Left ventricle myocardium inferior (tissue), 1 donor: ENCODE measurements around the gene SEC23IP. TPM values are rescaled to one million over a fixed set of nuclear protein-coding genes. Genes with fewer than 3 reads are reported as not detected.

Experiments
- DNase-seq: peaks from one replicate; pipeline ENCODE4 v3.0.0-alpha.2; 2020
- H3K27ac ChIP-seq: fragments of 200-600 bp; replicated peaks from 2 replicates; pipeline ENCODE4 v1.8.0; 2021
- H3K27me3 ChIP-seq: fragments of 200-600 bp; 2 replicates; pipeline ENCODE4 v1.8.0; 2021; ENCODE audit warnings: low read depth
- H3K36me3 ChIP-seq: fragments of 200-600 bp; 2 replicates; pipeline ENCODE4 v1.8.0; 2021
- H3K4me1 ChIP-seq: fragments of 200-600 bp; 2 replicates; pipeline ENCODE4 v1.8.0; 2021
- H3K4me3 ChIP-seq: fragments of 200-600 bp; 2 replicates; pipeline ENCODE4 v1.8.0; 2021; ENCODE audit warnings: mild to moderate bottlenecking, moderate library complexity
- H3K9me3 ChIP-seq: fragments of 200-600 bp; replicated peaks from 2 replicates; pipeline ENCODE4 v1.8.0; 2021
- CTCF ChIP-seq: fragments of 200-600 bp; IDR thresholded peaks from 2 replicates; pipeline ENCODE4 v1.8.0; 2021; ENCODE audit warnings: antibody characterized with exemption, mild to moderate bottlenecking, borderline replicate concordance
- intact Hi-C: fragments of 100-400 bp; cut with micrococcal nuclease; formaldehyde crosslinking; loops from one replicate; pipeline ENCODE4 v1.11.0; 2022
- microRNA-seq: library from miRNA; unstranded; fragments of <30 nt; microRNA quantifications from one replicate; pipeline ENCODE4 v1.2.0, GENCODE V29; 2020
- total RNA-seq: library from RNA; stranded (reverse); fragmentation: NEBNext Ultra II Directional; extraction: Animal tissue kit (Norgen Biotek cat#: 25700); gene quantifications from one replicate; pipeline ENCODE4 v1.2.1, GENCODE V29; 2021
- donor health status: DM: no; HTN: yes; CAD: no; lungs with severe emphysema.

Gene SEC23IP
- total RNA-seq, 1 donor from 2014 or later = 27.9 TPM

DNA sequence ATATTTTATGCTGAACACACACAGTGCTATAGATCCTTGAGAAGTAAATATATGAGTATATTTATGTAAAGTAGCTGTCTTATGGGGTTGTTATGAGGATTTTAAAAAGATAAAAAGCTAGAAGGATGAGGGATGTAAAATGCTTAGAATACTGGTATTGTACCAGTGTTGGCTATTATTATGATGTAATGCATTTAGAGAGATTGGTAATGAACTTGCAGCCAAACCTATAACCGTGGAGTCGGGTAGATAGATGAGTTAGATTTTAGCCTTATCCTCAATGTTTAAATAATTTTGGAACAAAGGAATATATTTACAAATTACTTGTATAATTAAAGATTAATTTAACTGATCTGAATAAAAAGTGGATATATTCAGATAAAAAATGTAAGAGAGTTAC is 99.3 kb downstream of the SEC23IP start:
- intact Hi-C loops = no loop called here
- Histone ChIP-seq H3K36me3 (no peaks in the 10 kb centered on the region), H3K9me3 (peaks cover 17% of the 10 kb centered on the region), H3K4me1 (no peaks in the 10 kb centered on the region), H3K27ac (no peak overlapping the region), H3K4me3 (no peak overlapping the region), H3K27me3 (peaks cover 18% of the 10 kb centered on the region)
- no peak for TF ChIP-seq CTCF
- no peak for DNase-seq

Small RNA genes within 50 kb of the gene (microRNA-seq; reads per million reads assigned to microRNA genes)
- gene MIR4682 = not detected

Other genes with a start within 250 kb of the SEC23IP start
- gene BAG3, start 241.3 kb upstream of the SEC23IP start, total RNA-seq = 164 TPM
- 4.9 TPM for gene INPP5F, start 166.7 kb upstream of the SEC23IP start, total RNA-seq
- gene MCMBP, start 19.9 kb upstream of the SEC23IP start, total RNA-seq = 24.5 TPM